GM12878 (cell line): ENCODE measurements around the gene AAR2. TPM values are rescaled to one million over a fixed set of nuclear protein-coding genes. Genes with fewer than 3 reads are reported as not detected.

Experiments
- ATAC-seq: fragments of 200-7000 bp; cut with Tn5 transposase; 3 replicates; pipeline ENCODE4 v1.9.1; 2020; ENCODE audit warnings: mild to moderate bottlenecking, moderate library complexity
- BruUV-seq: library from RNA; stranded (reverse); fragments of 400-500 nt; replicated peaks from 2 replicates; lab custom pipeline; 2021; lab: Mats Ljungman, UMichigan
- CTCF ChIA-PET: fragments of 300-600 bp; sonication (Branson Sonifier 250); formaldehyde crosslinking; extraction: SDS; loops from one replicate; lab custom pipeline; 2021; ENCODE audit warnings: inconsistent platforms; lab: Yijun Ruan, JAX
- POLR2A ChIA-PET: fragments of 350-600 bp; formaldehyde crosslinking; extraction: SDS; loops from one replicate; lab custom pipeline; 2021; ENCODE audit warnings: inconsistent platforms; lab: Charles Lee
- RAD21 ChIA-PET: fragments of 300-600 bp; sonication (Branson Sonifier 250); formaldehyde crosslinking; loops from one replicate; lab custom pipeline; 2023; ENCODE audit warnings: antibody characterized with exemption; ENCODE audit not compliant: unreplicated experiment; lab: Charles Lee
- SMC1A ChIA-PET: fragments of 300-600 bp; sonication (Branson Sonifier 250); formaldehyde crosslinking; loops from one replicate; lab custom pipeline; 2023; ENCODE audit not compliant: unreplicated experiment, uncharacterized antibody; lab: Charles Lee
- DNase-seq: peaks from one replicate; pipeline ENCODE4 v3.0.0-alpha.2; 2011; ENCODE audit warnings: low read depth, low spot score
- FAIRE-seq: peaks from 3 replicates; lab custom pipeline; 2011; peaks lifted over from hg19 to GRCh38; lab: Jason Lieb, UNC
- H2AFZ ChIP-seq: 2 replicates; pipeline ENCODE4 v1.6.0; 2011; ENCODE audit warnings: low read depth, low read length, control low read depth; ENCODE audit not compliant: control insufficient read depth
- H3K27ac ChIP-seq: 2 replicates; pipeline ENCODE4 v1.5.1; 2011; ENCODE audit warnings: control low read depth; ENCODE audit not compliant: control insufficient read depth, insufficient read depth
- H3K27me3 ChIP-seq, 2 experiments: replicated peaks in 1 of 2; 2 replicates each; pipeline versions ENCODE4 v1.6.0 to v1.6.1; 2011; ENCODE audit warnings: low read length in 1 of 2; ENCODE audit not compliant: control insufficient read depth in 2 of 2, insufficient read depth in 2 of 2
- H3K36me3 ChIP-seq, 2 experiments: 2 replicates each; pipeline ENCODE4 v1.5.1; 2011; ENCODE audit warnings: low read length in 1 of 2; ENCODE audit not compliant: control insufficient read depth in 2 of 2, insufficient read depth in 2 of 2
- H3K4me1 ChIP-seq: 2 replicates; pipeline ENCODE4 v1.6.1; 2011; ENCODE audit warnings: mild to moderate bottlenecking, low read length, moderate library complexity, mixed read lengths; ENCODE audit not compliant: control insufficient read depth, insufficient read depth
- H3K4me2 ChIP-seq: 2 replicates; pipeline ENCODE4 v1.6.0; 2011; ENCODE audit warnings: control low read depth; ENCODE audit not compliant: control insufficient read depth, insufficient read depth
- H3K4me3 ChIP-seq: fragments of 200-600 bp; sonication (generic); 2 replicates; pipeline ENCODE4 v1.5.1; 2016
- H3K79me2 ChIP-seq: 2 replicates; pipeline ENCODE4 v1.6.0; 2011; ENCODE audit warnings: low read length; ENCODE audit not compliant: control insufficient read depth, insufficient read depth
- H3K9ac ChIP-seq: 2 replicates; pipeline ENCODE4 v1.8.0; 2011; ENCODE audit warnings: low read length, control low read depth, mixed read lengths; ENCODE audit not compliant: control insufficient read depth, insufficient read depth
- H3K9me3 ChIP-seq: replicated peaks from 3 replicates; pipeline ENCODE4 v1.5.1; 2011; ENCODE audit warnings: mild to moderate bottlenecking, low read length; ENCODE audit not compliant: control insufficient read depth, insufficient read depth
- H4K20me1 ChIP-seq: 2 replicates; pipeline ENCODE4 v1.6.0; 2011; ENCODE audit not compliant: control insufficient read depth, insufficient read depth
- BCL3 ChIP-seq: IDR thresholded peaks from 2 replicates; pipeline ENCODE4 v1.6.1; 2011; ENCODE audit warnings: borderline replicate concordance, low read depth, mild to moderate bottlenecking, moderate library complexity, low read length; ENCODE audit not compliant: insufficient read depth, poor library complexity, severe bottlenecking
- CHD1 ChIP-seq: IDR thresholded peaks from 2 replicates; pipeline ENCODE4 v1.6.1; 2012; ENCODE audit warnings: low read depth, low read length, improper control_type of control experiment
- CUX1 ChIP-seq: IDR thresholded peaks from 2 replicates; pipeline ENCODE4 v1.6.1; 2012; ENCODE audit warnings: improper control_type of control experiment, low read depth, low read length; ENCODE audit not compliant: insufficient replicate concordance
- FOS ChIP-seq: IDR thresholded peaks from 3 replicates; pipeline ENCODE4 v1.6.1; 2011; ENCODE audit warnings: borderline replicate concordance; ENCODE audit not compliant: insufficient read length; ENCODE audit errors: extremely low read depth
- MAX ChIP-seq: IDR thresholded peaks from 2 replicates; pipeline ENCODE4 v1.6.1; 2012; ENCODE audit warnings: low read depth, low read length, improper control_type of control experiment
- MYB ChIP-seq: fragments of 150-350 bp; IDR thresholded peaks from 2 replicates; pipeline ENCODE4 v1.6.1; 2014; ENCODE audit warnings: mild to moderate bottlenecking, low read depth, low read length, borderline replicate concordance
- PML ChIP-seq: IDR thresholded peaks from 2 replicates; pipeline ENCODE4 v1.6.1; 2012; ENCODE audit warnings: low read length, inconsistent platforms
- SMAD1 ChIP-seq: fragments of 450-650 bp; IDR thresholded peaks from 2 replicates; pipeline ENCODE4 v1.6.1; 2018; ENCODE audit warnings: mild to moderate bottlenecking, low read depth; ENCODE audit not compliant: partially characterized antibody
- SPI1 ChIP-seq: IDR thresholded peaks from 2 replicates; pipeline ENCODE4 v1.6.1; 2011; ENCODE audit warnings: low read depth, mild to moderate bottlenecking, low read length, moderate library complexity, borderline replicate concordance; ENCODE audit not compliant: insufficient read depth
- YY1 ChIP-seq: IDR thresholded peaks from 2 replicates; pipeline ENCODE4 v1.6.1; 2011; ENCODE audit warnings: low read depth, mild to moderate bottlenecking, low read length
- ZNF622 ChIP-seq: fragments of 450-650 bp; IDR thresholded peaks from 2 replicates; pipeline ENCODE4 v1.6.1; 2017; ENCODE audit warnings: mild to moderate bottlenecking, inconsistent platforms
- WGBS: methylation state at CpG from one replicate; pipeline ENCODE4 v1.1.6; 2016; ENCODE audit warnings: low lambda C conversion rate; ENCODE audit not compliant: insufficient replicate concordance, insufficient coverage; ENCODE audit errors: missing lambda C conversion rate; 5-methylcytosine and 5-hydroxymethylcytosine counted together
- in situ Hi-C: fragments of 300-500 bp; cut with MboI; formaldehyde crosslinking; loops from 9 replicates; pipeline ENCODE4 v1.14.3; 2018; ENCODE audit warnings: mixed read lengths
- intact Hi-C: fragments of 100-400 bp; cut with micrococcal nuclease; formaldehyde crosslinking; loops from one replicate; pipeline ENCODE4 v1.14.2; 2022; ENCODE audit not compliant: unreplicated experiment
- polyA plus RNA-seq, 11 experiments: library from polyadenylated mRNA; depleted of rRNA in 4 of 11; unstranded in 6 of 11; stranded (reverse) in 5 of 11; fragments of >200 nt; fragmentation: Nextera tagmentation in 4 of 11; fragmentation: Illumina TruSeq in 1 of 11; extraction: Ambion mirVana in 4 of 11; extraction: Trizol in 1 of 11; gene quantifications; 1 replicate in 1 of 11; 2 replicates in 10 of 11; pipeline versions ENCODE4 v1.2.1 to v1.2.3, GENCODE V29; 2011 to 2016; ENCODE audit warnings: inconsistent platforms in 2 of 11, missing spikeins in 2 of 11, low read depth in 1 of 11
- total RNA-seq, 4 experiments: library from RNA; depleted of rRNA in 3 of 4; stranded (reverse); fragments of >200 nt in 3 of 4; fragmentation: Illumina TruSeq in 1 of 4; extraction: Trizol in 1 of 4; gene quantifications; 2 replicates each; pipeline versions ENCODE4 v1.2.1 to v1.2.3, GENCODE V29; 2013 to 2021

AAR2 gene
- total and polyA plus RNA-seq, 10 of the 15 experiments (the other 5 are each of a cell fraction or from before 2014, with no cell fraction given) = 6.5 to 41.7 (median 30.3) TPM

GRCh38 chr20:36230019-36230418, 6.3 kb upstream of the AAR2 start:
- intact Hi-C loops = no loop called here
- Histone ChIP-seq H3K79me2 (no peaks in the 10 kb centered on the region), H3K9ac (no peak overlapping the region), H3K36me3 (no peaks in the 10 kb centered on the region), H2AFZ (no peak overlapping the region), H3K27ac (no peak overlapping the region), H3K4me2 (no peak overlapping the region), H3K27me3 (0 out of 4 replicates have a peak, but pooled peaks cover 0 to 1% of the 10 kb centered on the region in 2 experiments), H4K20me1 (no peaks in the 10 kb centered on the region), H3K9me3 (no peaks in the 10 kb centered on the region), H3K4me1 (no peaks in the 10 kb centered on the region), H3K4me3 (no peak overlapping the region)
- in situ Hi-C loops = no loop called here
- FAIRE-seq (no peak), ATAC-seq (peak; percentile 17; the same call in 2 of the 3 replicates), DNase-seq (no peak)
- ChIA-PET SMC1A (no interaction called here), RAD21 (no interaction called here), CTCF (no interaction called here), POLR2A (no interaction called here)
- no peak for TF ChIP-seq BCL3
- TF ChIP-seq PML = no peak
- TF ChIP-seq MYB = no peak
- TF ChIP-seq FOS = no peak
- no peak for TF ChIP-seq ZNF622
- peak; percentile 17; the same call in 1 of the 2 replicates for TF ChIP-seq SPI1
- BruUV-seq = no TSS peak
- WGBS = 5% methylated on average over 2 of the region's 3 CpGs

GRCh38 chr20:36231331-36231730, 4.9 kb upstream of the AAR2 start:
- Histone ChIP-seq H3K27me3 (0 out of 4 replicates have a peak, but pooled peaks cover 0 to 1% of the 10 kb centered on the region in 2 experiments), H3K4me3 (no peak overlapping the region), H3K4me1 (no peaks in the 10 kb centered on the region), H3K36me3 (no peaks in the 10 kb centered on the region), H3K79me2 (peaks cover 4% of the 10 kb centered on the region), H3K9me3 (no peaks in the 10 kb centered on the region), H2AFZ (no peak overlapping the region), H3K9ac (no peak overlapping the region), H3K27ac (no peak overlapping the region), H3K4me2 (no peak overlapping the region), H4K20me1 (no peaks in the 10 kb centered on the region)
- FAIRE-seq = no peak
- in situ Hi-C loops (no loop called here), intact Hi-C loops (no loop called here)
- RAD21 ChIA-PET = no interaction called here
- POLR2A ChIA-PET = interaction anchor here (1.0 kb wide), 1 partner anchor 37 kb away, joined by 3 read pairs; no protein-coding TSS in a partner anchor
- 82% methylated on average over 7 of the region's 7 CpGs for WGBS
- no peak for DNase-seq
- SMC1A ChIA-PET = no interaction called here
- ATAC-seq = no peak
- BruUV-seq = no TSS peak
- CTCF ChIA-PET = interaction anchor here (0.8 to 1.6 kb wide), 2 partner anchors 29 to 168 kb away, joined by 3 to 7 read pairs; no protein-coding TSS in a partner anchor
- TF ChIP-seq YY1 = no peak
- TF ChIP-seq SMAD1 = no peak
- TF ChIP-seq CUX1 = no peak
- TF ChIP-seq MAX = no peak
- TF ChIP-seq CHD1 = no peak
